ENCODE results near the gene DCAF4L1.

DNA sequence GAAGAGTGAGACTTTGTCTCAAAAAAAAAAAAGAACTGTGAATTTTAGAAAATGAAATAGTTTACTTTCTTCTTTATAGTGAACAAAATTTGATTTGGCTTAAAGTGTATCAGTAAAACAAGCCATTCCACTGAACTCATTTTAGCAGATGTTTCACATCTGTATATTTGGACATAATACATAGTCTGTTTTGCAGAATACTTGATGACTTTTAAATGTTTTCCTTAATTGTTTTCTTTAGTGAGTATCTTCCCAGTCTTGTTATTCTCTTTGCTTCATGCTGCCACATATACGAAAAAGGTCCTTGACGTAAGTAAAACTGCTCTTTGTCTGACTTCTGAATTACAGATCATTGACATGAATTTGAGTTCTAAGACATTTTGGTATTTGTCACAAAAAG lies 38.0 kb upstream of the DCAF4L1 start:
- TF ChIP-seq SUZ12 (IDR thresholded peaks at IDR 0.05; ENCODE audit: extremely low read depth, insufficient read depth, insufficient read length) (no peak), ZNF274 (IDR thresholded peaks at IDR 0.05; ENCODE audit: low read depth, low read length) (no peak), YY1 (IDR thresholded peaks at IDR 0.05; ENCODE audit: insufficient read depth, insufficient read length) (no peak)
